Subcutaneous abdominal adipose tissue (tissue), 5 donors: ENCODE results near the gene PEX14.

Source experiments
- H3K27ac ChIP-seq: one replicate; pipeline ENCODE4 v1.7.0; 2013; ENCODE audit warnings: low read depth, mild to moderate bottlenecking, inconsistent platforms, low read length, moderate library complexity
- H3K27me3 ChIP-seq, 5 donors: one replicate each; pipeline ENCODE4 v1.7.0; 2013; ENCODE audit warnings: low read length in 5 of 5, inconsistent platforms in 1 of 5; ENCODE audit not compliant: control insufficient read depth in 5 of 5, insufficient read depth in 4 of 5
- H3K36me3 ChIP-seq, 5 donors: one replicate each; pipeline ENCODE4 v1.7.0; 2013; ENCODE audit warnings: low read length in 5 of 5; ENCODE audit not compliant: control insufficient read depth in 5 of 5, insufficient read depth in 5 of 5
- H3K4me1 ChIP-seq, 5 donors: one replicate each; pipeline ENCODE4 v1.7.0; 2013; ENCODE audit warnings: low read length in 5 of 5, mild to moderate bottlenecking in 3 of 5, moderate library complexity in 1 of 5; ENCODE audit not compliant: control insufficient read depth in 5 of 5, insufficient read depth in 5 of 5
- H3K4me3 ChIP-seq, 5 donors: one replicate each; pipeline ENCODE4 v1.7.0; 2013; ENCODE audit warnings: low read length in 5 of 5, low read depth in 1 of 5
- H3K9ac ChIP-seq, 5 donors: one replicate each; pipeline ENCODE4 v1.7.0; 2013; ENCODE audit warnings: low read length in 5 of 5, mild to moderate bottlenecking in 4 of 5, moderate library complexity in 3 of 5
- H3K9me3 ChIP-seq, 5 donors: one replicate each; pipeline ENCODE4 v1.7.0; 2013; ENCODE audit warnings: low read length in 5 of 5; ENCODE audit not compliant: control insufficient read depth in 5 of 5
- donor health status: healthy.
- donor health status: healthy.
- donor health status: healthy.
- donor health status: healthy.
- donor health status: healthy.

The PEX14 gene

GRCh38 chr1:10538646-10539355, 64.1 kb downstream of the PEX14 start:
- H3K9me3 ChIP-seq = no peaks in the 10 kb centered on the region
- peaks cover 4 to 22% (median 13%) of the 10 kb centered on the region in 5 donors for H3K36me3 ChIP-seq
- peak overlapping the region in 1 of 5 donors; percentile 10 for H3K9ac ChIP-seq
- peaks cover 6 to 26% (median 19%) of the 10 kb centered on the region in 5 donors for H3K4me1 ChIP-seq
- H3K27ac ChIP-seq = no peak overlapping the region
- no peaks in the 10 kb centered on the region for H3K27me3 ChIP-seq
- H3K4me3 ChIP-seq = no peak overlapping the region

- Histone ChIP-seq H3K36me3 (peaks cover 4 to 22% (median 13%) of the 10 kb centered on the region in 5 donors), H3K9ac (peak overlapping the region in 1 of 5 donors; percentile 10), H3K27me3 (no peaks in the 10 kb centered on the region), H3K27ac (no peak overlapping the region), H3K4me3 (no peak overlapping the region), H3K4me1 (peaks cover 6 to 26% (median 19%) of the 10 kb centered on the region in 5 donors), H3K9me3 (no peaks in the 10 kb centered on the region)
These were observed 64.8 kb downstream of the PEX14 start for GRCh38 chr1:10539411-10540043.

GRCh38 chr1:10540277-10541005, 65.7 kb downstream of the PEX14 start:
- no peaks in the 10 kb centered on the region for H3K27me3 ChIP-seq
- peak overlapping the region in 1 of 5 donors; percentile 21 for H3K4me3 ChIP-seq
- peaks cover 4 to 22% (median 13%) of the 10 kb centered on the region in 5 donors for H3K36me3 ChIP-seq
- H3K9ac ChIP-seq = no peak overlapping the region
- H3K27ac ChIP-seq = no peak overlapping the region
- H3K4me1 ChIP-seq = peaks cover 6 to 26% (median 19%) of the 10 kb centered on the region in 5 donors
- no peaks in the 10 kb centered on the region for H3K9me3 ChIP-seq

- Histone ChIP-seq H3K36me3 (peaks cover 4 to 19% (median 11%) of the 10 kb centered on the region in 5 donors), H3K27ac (no peak overlapping the region), H3K9me3 (no peaks in the 10 kb centered on the region), H3K4me3 (no peak overlapping the region), H3K9ac (no peak overlapping the region), H3K4me1 (peaks cover 6 to 26% (median 19%) of the 10 kb centered on the region in 5 donors), H3K27me3 (no peaks in the 10 kb centered on the region)
These were observed 66.5 kb downstream of the PEX14 start for GRCh38 chr1:10541286-10541685.

GRCh38 chr1:10544239-10544638, 69.5 kb downstream of the PEX14 start:
- Histone ChIP-seq H3K4me1 (peaks cover 0 to 14% (median 5%) of the 10 kb centered on the region in 5 donors), H3K27me3 (no peaks in the 10 kb centered on the region), H3K9me3 (no peaks in the 10 kb centered on the region), H3K4me3 (no peak overlapping the region), H3K36me3 (peaks cover 4 to 15% (median 14%) of the 10 kb centered on the region in 5 donors), H3K9ac (no peak overlapping the region), H3K27ac (no peak overlapping the region)

GRCh38 chr1:10546896-10547295, 72.1 kb downstream of the PEX14 start:
- Histone ChIP-seq H3K27me3 (no peaks in the 10 kb centered on the region), H3K4me3 (no peak overlapping the region), H3K9me3 (no peaks in the 10 kb centered on the region), H3K4me1 (no peaks in the 10 kb centered on the region), H3K36me3 (peaks cover 2 to 7% (median 5%) of the 10 kb centered on the region in 5 donors), H3K9ac (no peak overlapping the region), H3K27ac (no peak overlapping the region)

GRCh38 chr1:10549904-10550664, 75.3 kb downstream of the PEX14 start:
- no peaks in the 10 kb centered on the region for H3K27me3 ChIP-seq
- H3K4me1 ChIP-seq = no peaks in the 10 kb centered on the region
- H3K27ac ChIP-seq = no peak overlapping the region
- H3K9ac ChIP-seq = no peak overlapping the region
- peaks cover 0 to 6% (median 0%) of the 10 kb centered on the region in 5 donors for H3K36me3 ChIP-seq
- no peak overlapping the region for H3K4me3 ChIP-seq
- H3K9me3 ChIP-seq = no peaks in the 10 kb centered on the region

GRCh38 chr1:10553118-10553517, 78.4 kb downstream of the PEX14 start:
- Histone ChIP-seq H3K9me3 (no peaks in the 10 kb centered on the region), H3K9ac (no peak overlapping the region), H3K27me3 (no peaks in the 10 kb centered on the region), H3K27ac (no peak overlapping the region), H3K36me3 (no peaks in the 10 kb centered on the region), H3K4me1 (peaks cover 0 to 14% (median 10%) of the 10 kb centered on the region in 5 donors), H3K4me3 (no peak overlapping the region)

- no peak overlapping the region for H3K27ac ChIP-seq
- no peak overlapping the region for H3K4me3 ChIP-seq
- peaks cover 0 to 14% (median 10%) of the 10 kb centered on the region in 5 donors for H3K4me1 ChIP-seq
- no peak overlapping the region for H3K9ac ChIP-seq
- no peaks in the 10 kb centered on the region for H3K27me3 ChIP-seq
- no peaks in the 10 kb centered on the region for H3K9me3 ChIP-seq
- H3K36me3 ChIP-seq = no peaks in the 10 kb centered on the region
These were observed 81.1 kb downstream of the PEX14 start for GRCh38 chr1:10555635-10556429.
